ELF-1 (cell line): Measurements from ENCODE around the gene RNF123.
A peak's percentile ranks its signal among the peaks of the same experiment; 100 is the strongest.

ENCODE experiments used
- DNase-seq: peaks from one replicate; pipeline ENCODE4 v3.0.0-alpha.2; 2016; ENCODE audit warnings: low read depth, low spot score

Gene RNF123

DNA sequence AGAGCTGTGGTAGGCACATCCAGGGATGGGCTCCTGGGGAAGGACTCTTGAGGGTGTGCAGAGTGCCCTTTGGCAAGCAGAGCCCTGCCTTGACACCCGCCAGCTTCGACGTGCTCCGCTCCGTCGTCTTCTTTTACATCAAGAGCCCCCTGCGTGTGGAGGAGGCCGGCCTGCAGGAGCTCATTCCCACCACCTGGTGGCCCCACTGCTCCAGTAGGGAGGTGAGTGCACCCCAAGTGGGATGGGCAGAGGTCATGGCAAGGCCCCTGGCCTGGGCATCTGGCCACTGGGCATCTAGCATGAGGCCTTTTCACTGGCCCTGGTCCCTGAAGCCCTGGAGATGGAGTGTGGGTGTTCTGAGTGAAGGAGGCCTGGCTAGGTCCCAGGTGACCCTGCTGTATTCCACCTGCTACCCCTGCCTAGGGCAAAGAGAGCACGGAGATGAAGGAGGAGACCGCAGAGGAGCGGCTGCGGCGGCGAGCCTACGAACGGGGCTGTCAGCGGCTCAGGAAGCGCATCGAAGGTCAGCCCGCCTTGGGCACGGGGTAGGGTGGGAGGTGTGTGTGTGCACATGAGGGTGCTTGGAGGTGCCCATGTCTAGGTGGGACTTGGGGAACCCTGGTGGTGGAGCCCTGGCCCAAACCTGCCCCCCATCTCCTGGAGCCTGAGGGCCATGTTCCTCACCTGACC is 12.2 kb downstream of the RNF123 start:
- DNase-seq = peak; percentile 41

- DNase-seq = no peak
These were observed 13.3 kb downstream of the RNF123 start for GRCh38 chr3:49702672-49703071.

- DNase-seq = peak; percentile 82
These were observed 14.1 kb downstream of the RNF123 start for GRCh38 chr3:49703443-49703927.

- no peak for DNase-seq
These were observed 14.6 kb downstream of the RNF123 start for GRCh38 chr3:49703956-49704355.

DNA sequence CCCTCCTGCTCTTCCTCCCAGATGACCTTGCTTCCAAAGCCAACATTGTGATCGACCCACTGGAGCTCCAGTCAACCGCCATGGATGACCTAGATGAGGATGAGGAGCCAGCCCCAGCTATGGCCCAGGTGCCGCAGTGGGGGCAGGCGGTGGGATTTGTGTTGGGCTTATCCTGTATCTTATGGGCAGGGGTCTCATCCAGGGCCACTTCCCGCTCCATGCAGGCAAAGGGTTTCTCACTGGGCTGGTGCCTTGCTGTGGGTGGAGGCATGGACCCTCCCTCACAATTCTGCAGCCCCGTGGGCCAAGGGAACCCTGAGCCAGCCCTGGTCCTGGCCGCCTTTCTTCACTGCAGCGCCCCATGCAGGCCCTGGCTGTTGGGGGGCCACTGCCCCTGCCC is 15.3 kb downstream of the RNF123 start:
- no peak for DNase-seq

- no peak for DNase-seq
These were observed 16.1 kb downstream of the RNF123 start for GRCh38 chr3:49705390-49705960.

DNA sequence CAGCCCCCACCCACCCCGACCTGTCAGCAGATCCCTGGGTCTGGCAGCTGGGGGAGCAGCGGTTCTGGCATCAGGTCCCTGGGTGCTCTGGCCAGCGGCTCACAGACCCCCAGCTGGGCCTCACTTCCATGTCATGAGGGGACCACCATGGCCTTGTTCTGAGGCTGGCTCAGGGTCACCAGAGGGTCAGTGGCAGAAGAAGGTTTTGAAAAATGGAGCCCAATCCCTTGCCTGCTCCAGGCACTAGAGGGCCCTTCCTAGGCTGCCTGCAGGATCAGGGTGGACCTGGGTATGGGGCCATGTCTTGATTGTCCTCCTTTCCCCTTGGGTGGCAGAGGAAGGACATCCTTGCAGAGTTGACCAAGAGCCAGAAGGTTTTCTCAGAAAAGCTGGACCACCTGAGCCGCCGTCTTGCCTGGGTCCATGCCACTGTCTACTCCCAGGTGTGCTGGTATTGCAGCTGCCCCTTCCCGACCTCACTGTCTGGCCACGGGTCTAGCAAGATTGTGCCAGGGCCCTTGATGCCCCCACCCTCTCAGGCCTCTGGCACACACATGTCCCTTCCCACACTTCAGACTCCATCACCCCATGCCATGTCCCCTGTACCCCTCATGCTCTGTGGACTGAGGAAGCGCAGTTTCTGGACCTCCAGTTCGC is 17.2 kb downstream of the RNF123 start:
- DNase-seq = no peak

- no peak for DNase-seq
These were observed 17.7 kb downstream of the RNF123 start for GRCh38 chr3:49707113-49707480.

- no peak for DNase-seq
These were observed 20.5 kb downstream of the RNF123 start for GRCh38 chr3:49709852-49710251.

DNA sequence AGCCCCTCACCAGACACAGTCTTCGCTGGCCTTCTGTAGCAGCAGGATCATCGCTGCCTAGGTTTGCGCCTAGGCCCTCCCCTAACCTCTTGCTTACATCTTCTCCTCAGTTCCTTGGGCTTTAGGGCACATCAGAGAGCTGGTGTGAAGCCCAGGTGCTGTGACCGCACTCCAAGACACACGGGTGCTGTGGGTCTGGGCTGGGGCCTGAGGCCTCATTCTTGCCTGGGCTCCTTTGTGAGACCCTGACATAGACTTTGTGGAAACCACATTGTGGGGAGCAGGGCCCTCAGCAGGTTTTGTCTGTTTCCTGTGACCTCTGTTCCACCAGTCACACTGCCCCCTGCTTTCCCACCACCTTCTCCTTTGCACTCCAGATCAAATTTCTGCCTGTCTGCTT is 22.1 kb downstream of the RNF123 start:
- no peak for DNase-seq

DNA sequence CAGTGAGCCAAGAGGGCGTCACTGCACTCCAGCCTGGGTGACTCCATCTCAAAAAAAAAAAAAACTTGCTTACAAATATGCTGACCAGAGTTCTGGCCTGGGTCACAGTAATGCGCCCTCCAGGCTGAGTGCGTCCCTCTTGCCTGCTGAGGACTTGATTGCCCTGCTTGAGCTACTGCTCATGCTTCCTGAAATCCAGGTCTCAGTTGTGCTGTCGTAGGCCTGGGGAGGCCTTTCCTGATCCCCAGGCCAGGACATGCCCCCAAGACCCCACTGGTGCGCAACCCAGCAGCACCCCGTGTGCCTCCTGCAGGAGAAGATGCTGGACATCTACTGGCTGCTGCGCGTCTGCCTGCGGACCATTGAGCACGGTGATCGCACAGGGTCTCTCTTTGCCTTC is 22.8 kb downstream of the RNF123 start:
- DNase-seq = no peak

DNA sequence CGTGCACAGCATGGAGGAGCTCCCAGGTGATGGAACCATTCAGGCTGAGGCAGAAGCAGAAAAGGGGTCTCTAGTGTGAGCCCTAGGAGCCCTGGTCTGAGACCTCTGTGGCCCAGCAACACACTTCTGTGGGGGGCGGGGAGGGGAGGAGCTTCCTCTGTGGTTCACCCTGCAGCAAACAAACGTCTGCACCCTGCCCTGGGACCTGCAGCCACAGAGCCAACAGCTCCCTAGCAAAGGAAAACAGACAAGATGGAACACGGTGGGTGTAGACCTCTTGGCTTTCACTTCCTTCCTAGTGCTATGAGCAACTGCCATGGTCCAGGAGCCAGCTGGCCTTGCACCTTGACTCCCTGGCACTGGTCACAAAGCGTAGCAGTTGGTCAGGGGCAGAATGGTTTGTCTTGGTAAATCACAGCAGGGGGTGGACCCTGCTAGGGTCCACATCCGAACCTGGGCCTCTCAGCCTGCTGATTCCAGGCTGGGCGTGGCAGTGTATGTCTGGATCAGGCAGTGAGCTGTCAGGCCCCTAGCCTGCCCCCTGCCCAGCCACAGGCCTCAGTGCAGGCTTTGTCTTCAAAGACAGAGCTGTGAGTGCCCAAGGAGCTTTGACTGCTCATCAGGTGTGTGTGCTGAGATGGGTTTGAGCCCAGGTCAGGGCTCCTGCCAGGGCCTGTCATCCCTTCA is 23.4 kb downstream of the RNF123 start:
- DNase-seq = no peak

DNA sequence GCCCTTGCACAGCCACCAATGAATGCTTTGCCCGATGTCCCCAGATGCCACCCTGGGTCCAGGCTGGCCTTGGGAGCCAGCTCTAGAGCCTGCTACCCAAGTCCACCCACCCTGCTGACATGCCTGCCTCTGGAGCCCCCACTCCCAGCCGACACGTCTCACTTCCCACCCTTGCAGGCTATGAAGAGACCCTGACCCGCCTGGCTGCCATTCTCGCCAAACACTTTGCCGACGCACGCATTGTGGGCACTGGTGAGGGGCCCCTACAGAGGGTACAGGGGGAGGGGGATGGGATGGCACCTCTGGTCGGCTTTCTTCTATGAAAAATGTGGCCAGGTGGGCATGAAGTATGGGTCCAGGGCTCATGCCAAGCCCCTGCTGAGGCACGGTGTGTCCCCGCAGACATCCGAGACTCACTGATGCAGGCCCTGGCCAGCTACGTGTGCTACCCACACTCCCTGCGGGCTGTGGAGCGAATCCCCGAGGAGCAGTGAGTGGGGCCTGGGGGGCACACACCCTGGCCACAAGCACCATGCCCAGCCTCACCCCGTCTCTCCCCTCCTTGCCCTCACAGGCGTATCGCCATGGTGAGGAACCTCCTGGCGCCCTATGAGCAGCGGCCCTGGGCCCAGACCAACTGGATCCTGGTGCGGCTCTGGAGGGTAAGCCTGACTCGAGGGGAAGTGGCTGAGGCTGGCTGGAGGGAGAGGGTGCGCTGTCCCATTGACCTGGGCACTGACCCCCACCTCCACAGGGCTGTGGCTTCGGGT is 24.2 kb downstream of the RNF123 start:
- DNase-seq = no peak

GRCh38 chr3:49714728-49715550 is 25.6 kb downstream of the RNF123 start:
- DNase-seq = no peak

GRCh38 chr3:49715611-49716121 is 26.3 kb downstream of the RNF123 start:
- DNase-seq = no peak

DNA sequence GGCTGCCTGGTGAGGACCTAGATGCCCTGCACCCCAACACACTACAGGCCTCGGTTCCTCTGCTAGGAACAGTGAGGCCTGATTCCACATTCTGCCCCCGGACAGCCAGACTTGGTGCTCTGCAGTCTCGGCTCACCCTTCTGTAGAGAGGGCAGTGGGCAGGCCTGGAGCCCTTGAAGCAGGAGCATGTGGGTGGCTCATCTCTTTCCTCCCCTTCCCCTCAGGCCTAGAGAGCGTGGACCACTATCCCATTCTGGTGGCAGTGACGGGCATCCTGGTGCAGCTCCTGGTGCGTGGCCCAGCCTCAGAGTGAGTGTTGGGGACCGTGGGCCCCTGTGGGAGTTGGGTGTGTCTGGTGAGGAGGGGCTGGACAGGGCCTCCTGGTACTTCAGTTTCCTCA is 26.8 kb downstream of the RNF123 start:
- no peak for DNase-seq

DNA sequence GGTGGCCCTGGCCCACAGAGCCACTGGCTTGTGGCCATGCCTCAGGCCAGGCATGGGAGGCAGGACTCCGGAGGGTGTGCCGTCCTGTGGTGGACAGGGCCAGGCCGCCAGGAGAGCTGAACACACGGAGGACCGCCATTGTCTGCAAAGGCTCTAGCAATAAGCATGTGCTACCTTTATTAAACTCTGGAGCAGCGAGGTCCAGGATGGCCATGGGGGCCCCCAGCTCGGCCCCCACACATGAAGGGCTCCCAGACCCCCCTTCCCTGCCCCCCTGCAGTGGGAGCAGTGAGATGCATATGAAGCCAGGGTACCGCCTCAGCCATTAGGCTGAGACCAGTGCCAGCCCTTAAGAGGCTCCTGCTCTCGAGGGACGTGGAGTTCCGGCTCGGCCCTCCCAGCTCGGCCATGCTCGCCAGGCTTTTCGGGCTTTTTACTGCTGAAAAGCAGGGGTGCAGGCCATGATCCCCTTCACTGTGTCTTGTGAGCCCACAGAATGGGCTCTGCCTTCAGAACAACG is 27.4 kb downstream of the RNF123 start:
- no peak for DNase-seq

DNA sequence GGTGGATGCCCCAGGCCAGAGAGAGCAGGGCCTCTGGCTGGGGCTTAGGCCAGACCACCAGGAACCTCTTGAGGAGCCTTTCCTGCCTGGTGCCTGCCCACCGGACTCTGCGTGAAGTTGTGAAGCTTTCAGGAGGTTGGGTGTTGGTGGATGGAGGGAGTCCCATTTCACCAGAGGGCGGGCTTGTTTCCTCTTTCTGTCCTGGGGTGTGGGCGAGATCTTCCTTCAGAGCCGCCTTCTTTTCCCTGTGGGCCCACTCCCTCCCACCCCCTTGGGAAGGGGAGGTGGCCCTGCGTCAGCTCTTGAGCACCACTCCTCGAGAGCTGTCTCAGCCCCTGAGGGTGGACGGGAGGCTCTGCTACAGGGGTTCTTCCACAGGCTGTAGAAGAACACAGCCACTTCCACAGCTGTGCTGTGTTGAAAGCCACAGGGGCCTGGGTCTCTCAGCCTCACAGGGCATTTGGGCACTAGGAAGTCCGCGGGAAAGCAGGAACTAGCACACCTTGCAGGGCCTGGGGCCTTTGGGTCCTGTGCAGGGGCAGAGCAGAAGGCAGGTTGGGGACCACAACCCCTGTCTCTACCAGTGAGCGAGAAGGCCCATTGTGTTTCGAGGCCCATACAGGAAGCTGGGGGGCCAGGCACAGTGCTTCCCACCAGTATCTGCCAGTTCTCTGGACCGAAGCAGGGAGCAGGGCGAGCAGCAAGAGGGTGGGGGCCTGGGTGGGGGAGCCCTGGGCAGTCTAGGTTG is 28.0 kb downstream of the RNF123 start:
- no peak for DNase-seq

- peak; percentile 74 for DNase-seq
These were observed 28.9 kb downstream of the RNF123 start for GRCh38 chr3:49717959-49718857.
